Gastroesophageal sphincter (tissue), 3 donors: ENCODE measurements around the gene SNPH.

Source experiments
- POLR2A ChIP-seq, 2 donors: fragments of 450-650 bp; IDR thresholded peaks; one replicate each; pipeline ENCODE4 v1.6.1; 2017; ENCODE audit warnings: antibody characterized with exemption in 2 of 2, mild to moderate bottlenecking in 2 of 2, moderate library complexity in 1 of 2
- TF ChIP-seq, protein P1 (sequence below), 4 experiments: fragments of 200-600 bp in 2 of 4; fragments of 450-650 bp in 2 of 4; sonication (generic) in 1 of 4; IDR thresholded peaks; one replicate each; pipeline ENCODE4 v1.5.1; 2017 to 2019; ENCODE audit warnings: antibody characterized with exemption in 4 of 4, mild to moderate bottlenecking in 2 of 4, moderate library complexity in 2 of 4

DNA sequence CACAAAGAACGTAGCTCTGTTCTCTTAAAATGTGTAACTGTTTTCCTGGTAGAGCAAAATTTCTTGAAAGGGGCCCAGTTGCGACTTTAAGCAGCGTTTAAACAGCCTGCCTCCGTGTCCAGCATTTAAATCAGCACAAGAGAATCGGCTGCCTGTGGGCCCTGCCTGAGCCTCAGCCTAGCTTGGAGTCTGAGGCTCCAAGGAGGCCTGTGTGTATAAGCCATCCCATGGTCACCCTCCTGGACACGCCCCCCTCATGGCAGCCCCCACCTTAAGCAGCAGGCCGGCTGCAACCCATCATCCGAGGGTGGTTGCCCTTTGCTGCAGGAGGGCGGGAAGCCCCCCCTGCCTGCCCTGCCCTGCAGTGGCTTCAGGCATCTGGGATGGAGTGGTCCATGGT is 44.0 kb downstream of the SNPH start:
- TF ChIP-seq, protein P1, sequence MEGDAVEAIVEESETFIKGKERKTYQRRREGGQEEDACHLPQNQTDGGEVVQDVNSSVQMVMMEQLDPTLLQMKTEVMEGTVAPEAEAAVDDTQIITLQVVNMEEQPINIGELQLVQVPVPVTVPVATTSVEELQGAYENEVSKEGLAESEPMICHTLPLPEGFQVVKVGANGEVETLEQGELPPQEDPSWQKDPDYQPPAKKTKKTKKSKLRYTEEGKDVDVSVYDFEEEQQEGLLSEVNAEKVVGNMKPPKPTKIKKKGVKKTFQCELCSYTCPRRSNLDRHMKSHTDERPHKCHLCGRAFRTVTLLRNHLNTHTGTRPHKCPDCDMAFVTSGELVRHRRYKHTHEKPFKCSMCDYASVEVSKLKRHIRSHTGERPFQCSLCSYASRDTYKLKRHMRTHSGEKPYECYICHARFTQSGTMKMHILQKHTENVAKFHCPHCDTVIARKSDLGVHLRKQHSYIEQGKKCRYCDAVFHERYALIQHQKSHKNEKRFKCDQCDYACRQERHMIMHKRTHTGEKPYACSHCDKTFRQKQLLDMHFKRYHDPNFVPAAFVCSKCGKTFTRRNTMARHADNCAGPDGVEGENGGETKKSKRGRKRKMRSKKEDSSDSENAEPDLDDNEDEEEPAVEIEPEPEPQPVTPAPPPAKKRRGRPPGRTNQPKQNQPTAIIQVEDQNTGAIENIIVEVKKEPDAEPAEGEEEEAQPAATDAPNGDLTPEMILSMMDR (IDR thresholded peaks at IDR 0.05) = no peak
- no peak for TF ChIP-seq POLR2A (IDR thresholded peaks at IDR 0.05)
